Activated CD8-positive, alpha-beta T cell treated with anti-CD3 and anti-CD28 coated beads for 36 hours (primary cell): ENCODE results near the gene MRPL51. TPM values are rescaled to one million over a fixed set of nuclear protein-coding genes. Genes with fewer than 3 reads are reported as not detected.
A peak's percentile ranks its signal among the peaks of the same experiment; 100 is the strongest.

Experiments
- ATAC-seq: fragments of 200-7000 bp; cut with Tn5 transposase; one replicate; pipeline ENCODE4 v1.10.0; 2021; ENCODE audit warnings: mild to moderate bottlenecking, moderate library complexity
- CTCF ChIA-PET: fragments of 350-600 bp; sonication (Branson Sonifier 250); formaldehyde crosslinking; loops from one replicate; lab custom pipeline; 2021; ENCODE audit warnings: antibody characterized with exemption; lab: Charles Lee
- POLR2A ChIA-PET: fragments of 350-600 bp; sonication (Branson Sonifier 250); formaldehyde crosslinking; loops from one replicate; lab custom pipeline; 2021; ENCODE audit warnings: antibody characterized with exemption; lab: Charles Lee
- DNase-seq: peaks from one replicate; pipeline ENCODE4 v3.0.0-alpha.2; 2020
- H3K27ac Mint-ChIP-seq: one replicate; pipeline ENCODE4 v1.8.0; 2021; ENCODE audit warnings: mild to moderate bottlenecking, mixed read lengths
- H3K27me3 Mint-ChIP-seq: one replicate; pipeline ENCODE4 v1.8.0; 2021; ENCODE audit warnings: mixed read lengths
- H3K36me3 Mint-ChIP-seq: one replicate; pipeline ENCODE4 v1.8.0; 2021; ENCODE audit warnings: low read depth, mixed read lengths
- H3K4me1 Mint-ChIP-seq: one replicate; pipeline ENCODE4 v1.8.0; 2021; ENCODE audit warnings: low read depth, mixed read lengths
- H3K4me3 Mint-ChIP-seq: one replicate; pipeline ENCODE4 v1.8.0; 2021; ENCODE audit warnings: mild to moderate bottlenecking, moderate library complexity, mixed read lengths
- H3K9me3 Mint-ChIP-seq: one replicate; pipeline ENCODE4 v1.8.0; 2021; ENCODE audit warnings: mixed read lengths
- CTCF ChIP-seq: fragments of 200-600 bp; IDR thresholded peaks from one replicate; pipeline ENCODE4 v1.8.0; 2022; ENCODE audit warnings: antibody characterized with exemption, mild to moderate bottlenecking
- intact Hi-C: fragments of 100-400 bp; cut with micrococcal nuclease; formaldehyde crosslinking; loops from one replicate; pipeline ENCODE4 v1.10.0; 2022
- total RNA-seq, 2 experiments: library from RNA; stranded (reverse); gene quantifications; one replicate each; pipeline ENCODE4 v1.2.3, GENCODE V29; 2021

Gene MRPL51
- total RNA-seq, 2 experiments from 2014 or later: 230 to 254 TPM

GRCh38 chr12:6472491-6472890 is 20.6 kb downstream of the MRPL51 start:
- intact Hi-C loops: no loop called here

GRCh38 chr12:6471989-6472360 is 21.1 kb downstream of the MRPL51 start:
- ATAC-seq: no peak
- H3K27ac Mint-ChIP-seq: no peak overlapping the region
- H3K36me3 Mint-ChIP-seq: peaks cover 31% of the 10 kb centered on the region
- intact Hi-C loops: no loop called here
- TF ChIP-seq CTCF: no peak
- no peaks in the 10 kb centered on the region for H3K27me3 Mint-ChIP-seq
- H3K4me1 Mint-ChIP-seq: peaks cover 31% of the 10 kb centered on the region
- no peak for DNase-seq
- POLR2A ChIA-PET: interaction anchor here (1.2 to 6.7 kb wide), 4 partner anchors 20 to 56 kb away, joined by 3 to 110 read pairs (median 12); partner anchors contain the start of genes CD27, MRPL51 and TAPBPL
- H3K9me3 Mint-ChIP-seq: no peaks in the 10 kb centered on the region
- CTCF ChIA-PET: interaction anchor here (1.3 to 5.9 kb wide), 3 partner anchors 19 to 66 kb away, joined by 3 to 56 read pairs (median 12); no protein-coding TSS in a partner anchor
- H3K4me3 Mint-ChIP-seq: peak overlapping the region; percentile 0

More at GRCh38 chr12:6472491-6472890, 20.6 kb downstream of the MRPL51 start:
- ATAC-seq (no peak), DNase-seq (no peak)
- peaks cover 26% of the 10 kb centered on the region for H3K4me1 Mint-ChIP-seq
- CTCF ChIA-PET: interaction anchor here (1.3 to 5.9 kb wide), 2 partner anchors 19 to 48 kb away, joined by 3 to 56 read pairs; no protein-coding TSS in a partner anchor
- H3K36me3 Mint-ChIP-seq: peaks cover 26% of the 10 kb centered on the region
- no peak overlapping the region for H3K4me3 Mint-ChIP-seq
- no peak for TF ChIP-seq CTCF
- POLR2A ChIA-PET: interaction anchor here (0.6 to 6.7 kb wide), 4 partner anchors 20 to 56 kb away, joined by 3 to 110 read pairs (median 12); partner anchors contain the start of genes CD27, MRPL51 and TAPBPL
- H3K9me3 Mint-ChIP-seq: no peaks in the 10 kb centered on the region
- no peak overlapping the region for H3K27ac Mint-ChIP-seq
- no peaks in the 10 kb centered on the region for H3K27me3 Mint-ChIP-seq

GRCh38 chr12:6470375-6471163 is 22.5 kb downstream of the MRPL51 start, which contains the start of gene VAMP1:
Gene VAMP1 (minus strand): TSS chr12:6470677. CDS start chr12:6470531, 146 bp downstream.
- H3K4me1 Mint-ChIP-seq: peaks cover 44% of the 10 kb centered on the region
- TF ChIP-seq CTCF: no peak
- peak within 1 kb of the TSS; percentile 88 for H3K27ac Mint-ChIP-seq
- H3K9me3 Mint-ChIP-seq: no peaks in the 10 kb centered on the region
- H3K4me3 Mint-ChIP-seq: peak within 1 kb of the TSS; percentile 89
- H3K36me3 Mint-ChIP-seq: peaks cover 45% of the 10 kb centered on the region
- intact Hi-C loops: no loop called here
- ChIA-PET CTCF (interaction anchor here (0.6 to 5.9 kb wide), 16 partner anchors 9 to 219 kb away, joined by 3 to 56 read pairs (median 5); partner anchors contain the start of genes MRPL51, TAPBPL and ZNF384), POLR2A (interaction anchor here (0.6 to 6.7 kb wide), 29 partner anchors 9 to 147 kb away, joined by 3 to 110 read pairs (median 4); partner anchors contain the start of genes CD27, GAPDH, MRPL51 and TAPBPL)
- ATAC-seq (peak; percentile 90), DNase-seq (peak; percentile 99)
- no peaks in the 10 kb centered on the region for H3K27me3 Mint-ChIP-seq

GRCh38 chr12:6469609-6470374 is 23.3 kb downstream of the MRPL51 start:
- Mint-ChIP-seq H3K9me3 (no peaks in the 10 kb centered on the region), H3K36me3 (peaks cover 51% of the 10 kb centered on the region)

More at GRCh38 chr12:6469609-6470374, 23.3 kb downstream of the MRPL51 start:
- TF ChIP-seq CTCF: no peak
- intact Hi-C loops: loop anchor here (10.0 kb wide), 1 partner anchor 135 kb away; no protein-coding TSS in a partner anchor
- CTCF ChIA-PET: interaction anchor here (0.6 to 5.9 kb wide), 17 partner anchors 8 to 146 kb away, joined by 3 to 56 read pairs (median 4); partner anchors contain the start of genes MRPL51 and TAPBPL
- POLR2A ChIA-PET: interaction anchor here (0.9 to 6.7 kb wide), 22 partner anchors 10 to 146 kb away, joined by 3 to 110 read pairs (median 4); partner anchors contain the start of genes CD27, GAPDH, MRPL51 and TAPBPL
- DNase-seq (no peak), ATAC-seq (no peak)
- peaks cover 50% of the 10 kb centered on the region for H3K4me1 Mint-ChIP-seq
- H3K4me3 Mint-ChIP-seq: peak overlapping the region; percentile 89
- peak overlapping the region; percentile 88 for H3K27ac Mint-ChIP-seq
- no peaks in the 10 kb centered on the region for H3K27me3 Mint-ChIP-seq
